GM23248 (cell line): Measurements from ENCODE around the gene SPART.

ENCODE experiments used
- EZH2 ChIP-seq: fragments of 200-600 bp; sonication (generic); IDR thresholded peaks from 2 replicates; pipeline ENCODE4 v1.6.1; 2018; ENCODE audit warnings: antibody characterized with exemption, mild to moderate bottlenecking; ENCODE audit not compliant: insufficient read depth, poor library complexity, severe bottlenecking
- EZH2phosphoT487 ChIP-seq: fragments of 200-600 bp; sonication (generic); IDR thresholded peaks from 2 replicates; pipeline ENCODE4 v1.6.1; 2018; ENCODE audit warnings: antibody characterized with exemption, moderate library complexity, mild to moderate bottlenecking, low read depth; ENCODE audit not compliant: insufficient read depth

DNA sequence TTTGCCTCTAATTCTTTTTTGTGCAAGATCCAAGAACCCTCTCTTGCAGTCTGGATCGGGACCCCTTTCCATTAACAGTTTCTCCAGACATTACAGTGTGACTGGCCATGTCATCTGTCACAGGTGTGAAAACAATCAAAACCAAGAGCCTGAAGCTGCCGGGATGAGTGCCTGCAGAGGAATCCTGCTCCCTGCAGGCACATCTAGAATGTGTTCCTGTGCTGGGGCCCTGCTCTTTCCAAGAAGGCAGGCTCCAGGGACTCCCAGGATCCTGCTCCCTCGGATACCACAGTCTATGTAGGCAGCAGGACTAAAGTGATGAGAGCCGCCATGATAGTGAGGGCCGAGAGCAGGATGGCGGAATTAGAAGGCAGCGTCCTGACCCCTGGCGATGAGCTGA, 87.4 kb downstream of the SPART start:
- TF ChIP-seq EZH2phosphoT487 (no peak), EZH2 (no peak)
